ENCODE data around the gene INO80.
"Not testable (repeated sequence)": the region's sequence is repeated elsewhere in the genome, so short reads cannot be mapped to it uniquely, and the experiment has no call there.

INO80 gene

DNA sequence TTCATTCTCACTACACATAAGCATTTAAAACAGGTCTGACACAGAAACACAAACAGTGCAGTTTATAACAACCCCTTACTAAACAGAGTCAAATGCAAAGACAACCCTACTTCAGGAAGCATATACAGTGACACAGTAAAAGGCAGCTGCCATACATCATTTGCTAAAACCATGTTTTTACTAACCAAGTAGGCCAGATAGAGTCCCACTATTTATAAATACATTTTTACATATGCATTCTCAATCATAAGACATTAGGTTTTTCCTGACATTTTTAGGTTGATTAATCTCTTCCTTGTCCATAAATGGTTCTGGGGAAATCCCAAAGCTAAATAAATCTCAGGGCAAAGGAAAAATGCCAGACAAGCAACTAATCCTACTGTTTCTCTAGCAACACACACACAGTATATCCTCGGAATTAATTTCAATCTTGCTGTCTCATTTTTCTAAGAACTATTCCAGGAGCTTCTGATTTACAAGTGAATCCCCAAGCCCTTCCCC, 123.8 kb downstream of the INO80 start:
- no peak for DNase-seq

DNA sequence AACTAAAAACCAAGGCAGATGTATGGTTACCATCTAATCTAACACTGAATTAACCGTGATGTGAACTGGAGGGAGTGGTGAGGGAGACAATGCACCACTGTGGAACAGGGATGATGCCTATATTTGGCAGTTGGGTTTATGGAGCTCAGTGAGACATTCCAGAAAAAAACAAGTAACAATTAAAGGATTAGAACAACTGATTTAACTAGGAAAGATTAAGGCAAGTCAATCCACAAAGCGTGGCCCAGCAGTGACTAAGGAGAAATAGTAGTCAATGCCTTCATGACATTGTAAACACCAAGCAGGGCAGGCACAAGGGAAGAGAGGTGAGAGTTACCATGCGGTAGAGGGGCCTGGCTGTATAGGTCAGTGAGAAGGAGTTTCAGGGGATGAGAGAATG, 124.7 kb downstream of the INO80 start:
- no peak for DNase-seq

DNA sequence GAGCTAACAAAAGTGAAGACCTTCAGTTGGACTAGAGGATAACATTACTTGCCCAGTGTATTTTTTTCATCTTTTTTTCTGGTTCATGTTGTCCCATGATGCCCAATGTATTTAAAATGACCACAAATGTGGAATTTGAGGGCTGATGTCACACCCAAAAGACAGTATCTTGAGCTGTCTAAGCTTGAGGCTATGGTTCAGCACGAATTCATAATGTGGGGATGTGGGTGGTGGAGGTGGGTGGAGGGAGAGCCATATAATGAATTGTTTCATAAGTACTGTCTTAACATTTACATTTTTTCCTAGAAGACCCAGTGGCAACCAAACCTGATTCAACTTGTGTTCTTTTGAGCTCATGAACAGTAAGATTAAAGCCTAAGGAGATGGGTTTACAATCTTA, 125.3 kb downstream of the INO80 start:
- no peak for DNase-seq

DNA sequence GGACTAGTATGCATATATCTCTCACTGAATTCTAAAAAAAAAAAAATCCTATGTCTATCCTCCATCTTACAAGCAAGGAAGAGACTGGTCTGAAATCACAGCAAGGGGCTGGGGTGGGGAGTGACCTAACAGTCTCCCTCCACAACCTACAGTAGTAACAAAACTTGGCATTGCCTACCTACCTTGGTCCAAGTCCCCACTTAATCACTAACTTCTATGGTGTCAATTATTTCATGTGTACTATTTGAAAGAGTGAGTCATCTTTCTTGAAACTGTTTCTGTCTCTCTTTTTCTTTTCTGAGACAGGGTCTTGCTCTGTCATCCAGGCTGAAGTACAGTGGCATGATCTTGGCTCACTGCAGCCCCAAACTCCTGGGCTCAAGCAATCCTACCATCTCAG, 126.0 kb downstream of the INO80 start:
- no peak for DNase-seq

DNA sequence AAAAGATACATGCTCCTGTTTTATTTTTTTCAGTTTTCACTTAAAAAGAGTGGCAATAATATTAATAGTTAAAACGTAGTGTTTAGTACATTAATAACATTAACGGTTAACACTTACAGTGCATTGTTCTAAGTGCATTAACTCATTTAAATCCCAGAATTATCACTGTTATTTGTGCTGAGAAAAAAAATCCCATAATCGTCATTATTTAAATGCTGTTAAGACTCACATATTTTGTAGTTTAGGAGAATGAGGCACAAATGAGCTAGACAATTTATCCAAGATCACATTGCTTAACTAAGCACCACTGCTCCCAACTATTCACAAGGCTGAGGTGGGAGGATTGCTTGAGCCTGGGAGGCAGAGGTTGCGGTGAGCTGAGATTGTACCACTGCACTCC, 127.9 kb downstream of the INO80 start:
- DNase-seq: no peak

DNA sequence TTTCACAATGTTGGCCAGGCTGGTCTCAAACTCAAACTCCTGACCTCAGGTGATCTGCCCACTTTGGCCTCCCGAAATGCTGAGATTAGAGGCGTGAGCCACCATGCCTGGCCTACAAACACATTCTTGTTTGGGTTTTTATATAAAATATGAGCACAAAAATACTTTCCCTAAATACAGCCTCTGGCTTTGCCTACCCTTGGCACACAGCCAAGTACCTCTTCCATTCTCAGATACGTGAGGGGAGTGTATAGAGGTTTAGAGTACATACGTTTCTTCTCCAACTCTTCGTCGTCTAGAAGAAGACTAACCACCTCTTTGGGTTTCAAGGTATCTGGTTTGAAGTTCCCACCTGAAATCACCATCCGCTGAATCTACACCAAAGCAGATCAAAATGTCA, 129.3 kb downstream of the INO80 start:
- DNase-seq: no peak

DNA sequence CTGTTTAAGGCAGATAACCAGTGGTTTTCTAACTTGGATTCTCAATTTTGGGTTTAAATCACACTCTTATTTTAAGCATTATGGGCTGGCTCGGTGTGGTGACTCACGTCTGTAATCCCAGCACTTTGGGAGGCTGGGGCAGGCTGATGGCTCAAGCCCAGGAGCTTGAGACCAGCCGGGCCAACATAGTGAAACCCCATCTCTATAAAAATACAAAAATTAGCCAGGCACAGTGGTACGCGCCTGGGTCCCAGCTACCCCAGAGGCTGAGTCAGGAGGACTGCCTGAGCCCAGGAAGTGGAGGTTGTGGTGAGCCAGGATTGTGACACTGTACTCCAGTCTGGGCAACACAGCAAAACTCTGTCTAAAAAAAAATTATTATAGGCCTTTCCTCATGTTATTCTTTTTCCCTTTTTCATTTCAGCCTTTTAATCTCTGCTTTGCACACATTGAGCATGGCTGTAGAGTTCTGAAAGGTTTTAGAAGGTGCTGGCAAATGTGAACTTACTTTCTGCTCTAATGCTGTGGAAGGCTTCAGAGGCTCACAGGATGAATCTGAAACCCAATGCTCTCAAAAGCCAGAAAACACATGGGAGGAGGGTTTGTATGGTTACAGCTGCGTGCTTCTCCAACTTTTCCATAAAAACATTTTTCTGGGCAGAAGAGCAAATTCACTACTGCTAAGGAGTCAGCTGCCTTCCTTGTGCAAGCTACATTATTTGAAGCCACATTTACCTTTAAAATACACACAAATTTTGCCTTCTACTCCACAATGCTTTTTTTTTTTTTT, 130.3 kb downstream of the INO80 start:
- no peak for DNase-seq

DNA sequence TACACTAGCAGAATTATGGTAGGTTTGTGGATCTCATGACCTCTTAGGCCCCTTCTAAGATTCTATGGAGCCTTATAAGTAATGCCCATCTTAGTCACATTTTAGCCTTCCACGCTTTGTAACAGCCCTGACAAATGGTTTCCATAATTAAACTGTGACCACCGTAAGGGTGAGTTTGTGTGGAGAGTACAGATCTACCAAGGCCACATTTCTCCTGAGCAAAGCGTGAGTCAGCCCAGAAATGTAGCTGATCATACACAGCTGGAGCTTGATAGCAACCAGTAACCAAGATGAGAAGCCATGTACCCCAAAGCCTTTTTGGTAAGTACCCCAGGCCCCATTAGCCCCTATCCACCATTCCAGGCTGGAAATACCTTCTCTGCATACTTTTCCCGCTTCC, 131.1 kb downstream of the INO80 start:
- no peak for DNase-seq

DNA sequence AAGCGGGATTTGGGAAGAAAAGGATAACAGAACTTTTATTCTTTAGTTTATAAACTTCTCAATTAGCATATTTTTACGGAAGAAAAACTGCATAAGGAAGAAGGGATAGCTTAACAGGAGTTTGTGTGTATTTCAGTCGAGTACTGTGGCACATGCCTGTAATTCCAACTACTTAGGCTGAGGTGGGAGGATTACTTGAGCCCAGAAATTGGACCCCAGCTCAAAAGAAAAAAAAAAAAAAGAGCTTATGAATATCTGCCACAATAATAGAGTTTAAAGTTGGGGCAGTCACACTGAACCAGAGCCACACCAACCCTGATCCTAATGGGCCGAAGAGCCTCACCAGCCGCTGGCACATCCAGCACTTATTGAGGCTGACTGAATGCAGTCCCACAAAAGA, 131.7 kb downstream of the INO80 start:
- DNase-seq: no peak

DNA sequence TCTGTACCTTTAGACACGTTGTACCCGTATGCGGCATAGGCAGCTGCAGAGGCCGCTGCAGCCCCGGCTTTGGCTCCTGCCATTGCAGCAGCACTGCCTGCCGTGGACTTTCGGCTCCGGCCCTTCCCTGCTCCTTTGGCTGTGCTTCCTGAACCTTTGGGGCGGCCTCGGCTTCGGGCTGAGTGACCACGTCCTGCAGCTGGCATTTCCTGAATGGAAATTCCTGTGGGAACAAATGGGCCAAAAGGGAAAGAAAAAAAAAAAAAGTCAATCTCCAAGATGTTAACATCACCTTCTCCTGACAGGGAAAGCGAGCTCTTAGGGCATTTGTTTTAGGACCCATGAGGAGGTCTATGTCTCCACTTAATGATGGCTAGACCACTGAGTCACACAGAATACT, 133.2 kb downstream of the INO80 start:
- no peak for DNase-seq

DNA sequence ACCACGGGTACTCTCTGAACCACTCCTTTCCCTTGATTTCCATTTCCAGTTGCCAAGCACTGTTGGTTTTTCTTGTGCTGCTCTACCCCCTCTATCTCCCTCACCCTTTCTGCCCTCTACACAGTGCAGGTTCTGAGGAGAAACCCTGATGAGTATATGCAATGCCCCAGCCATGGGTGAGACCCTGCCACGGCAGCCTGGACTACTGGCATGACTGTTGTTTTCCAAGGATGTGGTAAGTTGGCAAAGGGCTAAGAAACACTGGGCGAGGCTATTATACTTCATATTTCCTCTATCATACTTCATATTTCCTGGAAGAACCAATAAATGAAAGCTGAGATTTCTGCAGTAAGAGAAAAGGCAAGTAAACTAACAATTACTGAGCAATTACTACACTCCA, 134.9 kb downstream of the INO80 start:
- no peak for DNase-seq

DNA sequence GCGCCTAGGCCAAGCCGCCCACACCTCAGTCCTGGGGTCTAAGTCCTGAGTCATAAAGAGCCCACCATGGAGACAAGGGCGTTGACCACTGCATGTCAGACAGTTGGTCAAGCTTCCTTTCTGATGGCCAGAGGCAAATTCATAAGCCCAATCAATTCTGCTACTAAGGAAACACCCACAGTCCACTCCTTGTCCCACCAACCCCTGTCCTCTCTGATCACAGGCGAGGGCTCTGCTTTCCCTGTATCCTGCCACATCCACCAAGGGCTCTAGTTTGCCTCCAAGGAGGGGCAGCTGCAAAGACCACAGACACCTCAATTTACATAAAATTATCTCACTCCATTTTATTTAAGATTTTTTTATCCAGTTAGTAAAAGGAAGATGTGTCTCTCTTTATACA, 137.5 kb downstream of the INO80 start:
- no peak for DNase-seq

DNA sequence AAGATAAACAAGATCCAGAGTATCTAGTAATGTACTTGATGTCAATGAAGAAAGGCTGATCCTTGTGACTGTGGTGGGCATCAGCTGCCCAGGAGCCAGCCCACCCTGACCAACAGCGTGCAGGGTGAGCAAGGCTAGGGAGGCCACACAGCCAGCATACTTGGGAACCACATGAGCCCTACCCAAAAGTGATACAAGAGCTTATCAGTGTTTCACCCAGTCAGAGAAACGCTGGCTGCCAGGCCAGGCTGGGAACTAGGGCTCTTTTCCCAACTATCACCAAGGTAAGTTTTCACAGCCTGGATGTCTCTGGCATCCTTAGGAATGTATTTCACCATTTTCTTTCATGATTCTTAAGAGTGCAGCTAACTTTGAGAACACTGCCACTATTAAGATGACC, 137.9 kb downstream of the INO80 start:
- no peak for DNase-seq

DNA sequence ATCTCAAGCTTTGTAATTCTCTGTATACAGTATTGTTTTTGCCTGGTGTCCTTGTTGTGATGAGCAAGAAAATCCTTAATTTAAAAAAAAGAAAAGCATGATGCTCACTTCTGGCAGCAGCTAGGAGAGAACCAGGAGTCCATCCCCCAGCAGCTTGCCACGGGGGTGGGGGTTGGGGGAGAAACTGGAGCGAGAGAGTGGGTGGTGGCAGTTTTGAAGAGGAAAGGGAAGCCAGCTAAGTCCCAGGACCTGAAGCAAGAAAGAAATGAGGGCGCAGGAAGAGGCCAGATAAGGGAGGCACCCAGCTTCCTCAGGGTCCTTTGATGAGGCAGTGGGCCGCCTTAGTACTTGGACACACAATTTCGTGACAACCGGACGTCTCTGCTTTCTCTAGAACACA, 139.3 kb downstream of the INO80 start:
- DNase-seq: no peak

DNA sequence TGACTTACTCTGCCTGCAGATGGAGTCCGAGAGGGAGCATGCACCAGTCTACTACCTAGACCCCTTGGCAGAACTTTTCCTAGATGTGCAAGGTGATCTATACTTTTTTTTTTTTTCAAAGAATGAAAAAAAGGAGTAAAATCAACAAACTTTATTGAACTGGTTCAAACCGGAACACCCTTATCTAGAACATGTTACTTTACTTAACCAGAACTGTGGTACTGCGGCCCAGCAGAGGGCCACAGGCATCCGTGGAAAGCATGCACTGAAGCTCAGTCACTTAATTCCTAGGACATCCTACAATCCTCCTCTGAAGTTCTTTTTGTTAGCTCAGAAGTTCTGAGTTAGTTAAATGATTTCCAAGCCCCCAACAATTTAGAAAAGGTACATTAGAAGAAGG, 141.2 kb downstream of the INO80 start:
- no peak for DNase-seq

DNA sequence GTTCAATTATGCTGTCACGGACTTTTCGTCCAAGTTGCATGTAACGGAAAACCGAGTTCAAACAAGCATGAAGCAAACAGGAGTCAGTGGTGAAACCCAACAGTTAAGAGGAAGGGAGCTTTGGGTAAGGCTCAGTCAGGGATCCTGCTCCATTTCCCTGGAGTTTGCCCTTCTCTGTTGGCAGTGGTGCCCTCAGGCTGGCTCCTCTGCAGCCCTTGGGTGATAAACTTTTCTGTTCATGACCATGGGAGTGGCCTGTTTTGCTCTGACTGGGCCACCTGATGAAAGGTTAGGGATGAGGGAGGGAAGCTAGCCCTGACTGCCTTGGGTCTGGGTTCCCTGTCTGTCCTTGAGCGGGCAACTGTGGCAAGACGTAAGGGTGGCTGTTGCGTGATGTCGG, 146.7 kb downstream of the INO80 start:
- DNase-seq: no peak

DNA sequence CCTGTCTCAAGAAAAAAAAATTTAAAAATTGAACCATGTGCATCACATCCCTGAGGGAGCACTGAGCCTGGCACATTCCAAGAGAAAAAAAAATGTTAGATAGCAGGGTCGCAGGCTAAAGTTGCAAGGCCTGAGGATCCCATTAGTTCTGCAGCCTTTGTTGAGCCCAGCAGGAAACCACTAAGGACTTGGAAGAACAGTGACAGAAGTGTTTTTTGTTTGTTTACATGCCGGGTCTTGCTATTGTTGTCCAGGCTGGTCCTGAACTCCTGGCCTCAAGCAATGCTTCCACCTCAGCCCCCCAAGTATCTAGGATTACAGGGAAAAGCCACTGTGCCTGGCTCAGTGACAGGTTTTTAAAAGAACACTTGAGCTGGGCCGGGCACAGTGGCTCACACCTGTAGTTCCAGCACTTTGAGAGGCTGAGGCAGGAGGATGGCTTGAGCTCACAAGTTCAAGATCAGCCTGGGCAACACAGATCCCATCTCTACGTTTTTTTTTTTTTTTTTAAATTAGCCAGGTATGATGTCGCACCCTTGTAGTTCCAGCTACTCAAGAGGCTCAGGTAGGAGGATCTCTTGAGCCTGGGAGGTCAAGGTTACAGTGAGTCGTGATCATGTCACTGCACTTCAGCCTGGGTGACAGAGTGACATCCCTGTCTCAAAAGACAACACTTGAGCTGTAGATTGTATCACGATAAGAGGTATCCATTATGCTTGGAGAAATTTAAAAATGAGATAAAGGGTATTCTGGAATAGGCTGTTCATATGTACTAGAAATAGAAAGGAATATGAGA, 147.6 kb downstream of the INO80 start:
- no peak for DNase-seq

DNA sequence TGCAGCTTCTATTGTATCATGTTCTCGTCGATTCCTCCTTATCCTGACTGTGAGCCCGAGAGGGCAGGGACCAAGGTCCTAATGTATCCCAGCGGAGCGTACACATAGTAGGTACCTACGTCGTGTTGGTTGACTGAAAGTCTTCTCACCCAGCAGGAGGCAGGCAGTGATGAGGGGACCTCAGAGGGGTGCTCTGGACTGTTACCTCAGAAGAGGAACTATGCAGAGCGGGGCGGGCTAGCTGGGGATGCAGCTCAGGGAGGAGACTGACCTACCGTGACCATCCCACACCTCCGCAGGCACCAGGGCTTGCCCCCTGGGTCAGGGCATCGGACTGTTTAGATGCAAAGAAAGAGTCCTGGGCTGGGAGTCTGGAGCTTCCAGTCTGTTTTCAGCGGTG, 151.4 kb downstream of the INO80 start:
- no peak for DNase-seq

DNA sequence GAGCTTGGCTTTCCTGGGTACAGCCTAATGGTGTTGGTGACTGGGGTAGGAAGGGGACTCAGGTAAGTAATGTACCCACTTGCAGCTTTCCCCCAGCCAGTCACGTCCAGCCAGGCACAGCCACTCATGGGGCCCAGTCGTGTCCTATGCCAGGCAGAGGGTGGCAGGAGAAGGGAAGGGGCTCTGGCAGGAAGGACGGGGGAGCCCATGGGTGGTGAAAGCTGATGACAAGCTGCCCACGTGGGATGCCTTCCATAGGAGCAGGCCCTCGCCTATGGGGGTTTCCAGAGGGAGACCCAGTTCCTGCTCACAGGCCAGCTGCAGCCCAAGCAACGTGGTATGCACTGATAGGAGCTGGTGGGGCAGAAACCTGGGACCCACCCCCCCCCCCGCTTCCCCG, 152.1 kb downstream of the INO80 start:
- no peak for DNase-seq

DNA sequence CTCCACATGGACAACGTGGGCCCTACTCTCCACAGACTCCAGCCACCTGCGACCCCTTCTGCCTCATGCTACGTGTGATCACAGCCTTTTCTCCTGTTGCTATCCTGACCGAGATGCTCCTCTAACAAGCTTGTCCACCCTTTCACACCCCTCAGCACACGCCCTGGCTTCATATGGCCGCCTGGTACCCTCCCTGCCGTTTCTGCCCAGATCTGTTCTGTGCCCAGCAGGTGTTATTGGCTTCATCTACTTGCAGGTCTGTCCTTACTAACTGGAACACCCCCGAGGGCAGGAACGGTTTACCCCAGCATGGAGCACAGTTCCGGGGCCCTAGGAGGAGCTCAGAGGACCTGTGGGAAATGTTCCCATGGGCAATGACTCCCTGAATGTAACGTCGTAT, 152.9 kb downstream of the INO80 start:
- DNase-seq: no peak

DNA sequence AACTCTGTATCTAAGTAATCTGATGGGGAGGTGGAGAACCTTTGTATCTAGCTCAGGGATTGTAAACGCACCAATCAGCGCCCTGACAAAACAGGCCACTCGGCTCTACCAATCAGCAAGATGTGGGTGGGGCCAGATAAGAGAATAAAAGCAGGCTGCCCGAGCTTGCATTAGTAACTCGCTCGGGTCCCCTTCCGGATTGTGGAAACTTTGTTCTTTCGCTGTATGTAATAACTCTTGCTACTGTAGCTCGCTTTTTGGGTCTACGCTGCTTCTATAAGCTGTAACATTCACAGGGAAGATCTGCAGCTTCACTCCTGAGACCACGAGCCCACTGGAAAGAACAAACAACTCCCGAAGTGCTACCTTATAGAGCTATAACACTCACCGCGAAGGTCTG, 153.8 kb downstream of the INO80 start:
- DNase-seq: not testable (repeated sequence)

DNA sequence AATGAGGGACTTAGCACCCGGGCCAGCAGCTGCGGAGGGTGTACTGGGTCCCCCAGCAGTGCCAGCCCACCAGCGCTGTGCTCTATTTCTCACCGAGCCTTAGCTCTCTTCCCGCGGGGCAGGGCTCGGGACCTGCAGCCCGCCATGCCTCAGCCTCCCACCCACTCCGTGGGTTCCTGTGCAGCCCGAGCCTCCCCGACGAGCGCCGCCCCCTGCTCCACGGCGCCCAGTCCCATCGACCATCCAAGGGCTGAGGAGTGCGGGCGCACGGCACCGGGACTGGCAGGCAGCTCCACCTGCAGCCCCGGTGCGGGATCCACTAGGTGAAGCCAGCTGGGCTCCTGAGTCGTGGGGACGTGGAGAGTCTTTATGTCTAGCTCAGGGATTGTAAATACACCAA, 154.3 kb downstream of the INO80 start:
- not testable (repeated sequence) for DNase-seq

DNA sequence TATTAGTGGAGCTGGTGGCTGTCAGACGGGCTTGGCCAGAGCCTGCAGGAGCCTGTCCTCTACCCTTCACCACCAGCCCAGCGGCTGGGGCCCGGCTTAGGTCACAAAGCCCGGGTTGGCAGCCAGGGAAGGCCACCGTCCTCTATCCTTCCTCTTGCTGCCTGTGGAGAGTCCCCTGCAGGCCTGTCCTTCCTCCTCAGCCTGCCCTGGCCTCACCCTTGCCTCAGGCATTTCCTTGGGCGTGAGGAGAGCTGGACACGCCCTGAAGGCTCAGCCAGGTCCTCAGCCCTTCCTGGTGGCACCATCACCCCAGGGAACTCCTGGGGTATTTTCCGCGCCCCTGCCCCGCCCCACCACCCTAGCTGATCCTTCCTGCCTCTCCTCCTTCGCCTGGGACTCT, 155.2 kb downstream of the INO80 start:
- no peak for DNase-seq

DNA sequence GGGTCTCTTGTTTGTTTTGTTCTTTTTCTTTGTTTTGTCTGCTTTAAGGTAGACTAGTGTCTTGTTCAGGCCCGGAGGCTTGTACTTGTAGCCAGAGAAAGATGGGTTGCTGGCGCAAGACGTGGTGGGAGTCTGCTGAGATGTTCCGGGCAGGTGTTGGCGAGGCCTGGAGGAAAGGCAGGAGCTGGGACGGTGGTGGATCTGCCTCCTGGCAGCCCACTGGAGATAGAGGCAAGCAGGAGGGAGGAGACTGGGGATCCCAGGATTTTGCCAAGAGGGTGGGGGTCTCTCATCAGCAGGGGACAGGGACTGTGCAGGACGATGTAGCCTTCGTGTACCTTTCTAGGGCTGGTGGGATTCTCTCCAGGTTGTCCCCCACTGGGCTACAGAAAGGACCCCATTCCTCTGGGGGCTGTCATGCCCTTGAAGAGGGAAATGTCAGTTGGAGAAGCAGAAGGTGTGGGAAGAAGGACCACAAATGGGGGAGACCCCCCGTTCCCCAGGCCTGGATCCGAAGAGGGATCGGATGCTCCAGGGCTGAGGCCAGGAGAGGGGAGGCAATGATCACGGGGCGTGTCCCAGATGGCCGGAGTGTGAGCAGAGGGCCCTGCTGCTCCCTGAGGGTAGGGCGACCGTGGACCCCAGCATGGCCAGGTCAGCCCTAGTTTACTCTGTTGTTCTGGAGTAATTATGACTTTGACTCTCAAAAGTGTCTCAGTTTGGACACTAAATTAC, 155.8 kb downstream of the INO80 start:
- no peak for DNase-seq

Measured in NCI-H2081 treated with DMSO at 0.1 percent for 48 hours (cell line).